KBM-7 (cell line): ENCODE results near the gene RNF224.

Experiments used
- DNase-seq: peaks from one replicate; pipeline ENCODE4 v3.0.0-alpha.2; 2015
- in situ Hi-C: fragments of 300-500 bp; cut with MboI; formaldehyde crosslinking; loops from 2 replicates; pipeline ENCODE4 v1.14.3; 2020; ENCODE audit warnings: low sequenced_read_pairs, low pct_unique_long_range_greater_than_20kb, mixed read lengths

Gene RNF224

DNA sequence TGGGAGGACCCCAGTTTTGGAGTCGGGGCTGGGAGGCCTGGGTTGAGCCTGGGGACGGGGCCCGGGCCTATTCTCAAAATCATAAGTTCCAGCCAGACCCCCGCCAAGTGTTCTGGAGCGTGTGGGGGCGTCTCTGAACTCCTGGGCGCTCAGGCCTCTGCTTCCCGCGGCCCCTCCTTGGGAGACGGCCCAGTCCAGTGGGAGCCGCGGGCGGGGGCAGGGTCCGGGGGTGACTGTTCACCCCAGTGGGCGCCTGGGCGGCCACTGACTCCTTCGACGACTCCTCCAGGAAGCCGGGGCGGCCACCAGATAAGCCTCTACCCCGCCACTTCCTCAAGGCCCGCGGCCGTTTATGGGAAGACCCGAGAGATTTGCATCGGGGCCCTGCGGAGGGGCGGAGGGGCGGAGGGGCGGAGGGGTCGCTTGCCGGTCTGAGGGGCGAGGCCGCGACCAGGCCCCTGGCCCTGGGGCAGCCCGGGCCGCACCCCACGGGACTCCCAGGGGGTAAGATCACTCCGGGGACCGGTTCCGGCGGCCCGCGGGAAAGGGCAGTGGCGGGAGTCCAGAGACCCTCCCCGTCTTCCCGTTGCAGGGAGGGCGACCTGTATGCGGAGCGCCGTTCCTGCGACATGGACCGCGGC, 50.9 kb downstream of the RNF224 start:
- DNase-seq, result no peak
- in situ Hi-C loops, result no loop called here
